ENCODE measurements around the gene CPA5. TPM values are rescaled to one million over a fixed set of nuclear protein-coding genes. Genes with fewer than 3 reads are reported as not detected.
A peak's percentile ranks its signal among the peaks of the same experiment; 100 is the strongest.

Gene CPA5
- total and polyA plus RNA-seq, 2 experiments from 2014 or later, result not detected

DNA sequence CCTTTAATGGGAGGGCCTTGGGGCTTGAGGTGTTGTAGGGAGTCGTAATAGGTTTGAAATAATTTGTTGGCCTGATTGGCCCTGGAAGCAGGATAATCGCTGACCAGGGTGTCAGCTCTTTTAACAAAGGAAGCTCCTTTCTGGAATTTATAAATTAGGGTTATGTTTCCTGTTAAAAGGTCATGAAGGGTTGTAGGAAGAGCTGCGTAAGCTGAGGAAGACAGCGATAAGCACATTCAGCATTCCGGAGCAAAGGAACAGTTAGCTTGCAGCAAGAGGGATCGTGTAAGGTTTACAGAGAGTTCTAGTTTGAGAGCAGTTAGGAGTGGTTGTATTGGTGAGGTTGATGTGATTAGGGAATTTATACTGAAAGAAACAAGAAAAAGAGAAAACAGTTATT is 30.3 kb upstream of the CPA5 start:
- H3K27me3 Mint-ChIP-seq (ENCODE audit: insufficient read depth, low read depth, poor library complexity), result peaks cover 4% of the 10 kb centered on the region
- H3K9me3 Mint-ChIP-seq, result peaks cover 13% of the 10 kb centered on the region
- Histone ChIP-seq H3K9me2 (ENCODE audit: insufficient read depth) (0 out of 2 replicates have a peak, but pooled peaks cover 3% of the 10 kb centered on the region), H3K4me1 (ENCODE audit: insufficient read depth) (no peaks in the 10 kb centered on the region), H3K27me3 (ENCODE audit: insufficient read depth) (no peaks in the 10 kb centered on the region), H3K36me3 (ENCODE audit: insufficient read depth) (no peaks in the 10 kb centered on the region), H4K20me1 (replicated peaks; ENCODE audit: insufficient read depth) (no peaks in the 10 kb centered on the region), H2AFZ (0 out of 2 replicates have a peak overlapping the region, but pooled peaks have one; percentile 47), H3F3A (replicated peaks; ENCODE audit: low read depth) (no peaks in the 10 kb centered on the region), H3K79me2 (replicated peaks; ENCODE audit: insufficient read depth) (no peaks in the 10 kb centered on the region), H3K27ac (ENCODE audit: low read depth) (no peak overlapping the region), H3K4me3 (no peak overlapping the region), H3K4me2 (no peak overlapping the region)
- H3K36me3 Mint-ChIP-seq (ENCODE audit: low read depth), result peaks cover 9% of the 10 kb centered on the region; the same call in 2 of the 3 replicates
- TF ChIP-seq ZNF331 (CRISPR knock-in tag; IDR thresholded peaks at IDR 0.05; ENCODE audit: low read depth), result no peak
- TF ChIP-seq STAT1 (IDR thresholded peaks at IDR 0.05; ENCODE audit: unreplicated experiment), result no peak
- TF ChIP-seq, protein P1, sequence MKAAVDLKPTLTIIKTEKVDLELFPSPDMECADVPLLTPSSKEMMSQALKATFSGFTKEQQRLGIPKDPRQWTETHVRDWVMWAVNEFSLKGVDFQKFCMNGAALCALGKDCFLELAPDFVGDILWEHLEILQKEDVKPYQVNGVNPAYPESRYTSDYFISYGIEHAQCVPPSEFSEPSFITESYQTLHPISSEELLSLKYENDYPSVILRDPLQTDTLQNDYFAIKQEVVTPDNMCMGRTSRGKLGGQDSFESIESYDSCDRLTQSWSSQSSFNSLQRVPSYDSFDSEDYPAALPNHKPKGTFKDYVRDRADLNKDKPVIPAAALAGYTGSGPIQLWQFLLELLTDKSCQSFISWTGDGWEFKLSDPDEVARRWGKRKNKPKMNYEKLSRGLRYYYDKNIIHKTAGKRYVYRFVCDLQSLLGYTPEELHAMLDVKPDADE (IDR thresholded peaks at IDR 0.05), result no peak
- TF ChIP-seq, protein P2, sequence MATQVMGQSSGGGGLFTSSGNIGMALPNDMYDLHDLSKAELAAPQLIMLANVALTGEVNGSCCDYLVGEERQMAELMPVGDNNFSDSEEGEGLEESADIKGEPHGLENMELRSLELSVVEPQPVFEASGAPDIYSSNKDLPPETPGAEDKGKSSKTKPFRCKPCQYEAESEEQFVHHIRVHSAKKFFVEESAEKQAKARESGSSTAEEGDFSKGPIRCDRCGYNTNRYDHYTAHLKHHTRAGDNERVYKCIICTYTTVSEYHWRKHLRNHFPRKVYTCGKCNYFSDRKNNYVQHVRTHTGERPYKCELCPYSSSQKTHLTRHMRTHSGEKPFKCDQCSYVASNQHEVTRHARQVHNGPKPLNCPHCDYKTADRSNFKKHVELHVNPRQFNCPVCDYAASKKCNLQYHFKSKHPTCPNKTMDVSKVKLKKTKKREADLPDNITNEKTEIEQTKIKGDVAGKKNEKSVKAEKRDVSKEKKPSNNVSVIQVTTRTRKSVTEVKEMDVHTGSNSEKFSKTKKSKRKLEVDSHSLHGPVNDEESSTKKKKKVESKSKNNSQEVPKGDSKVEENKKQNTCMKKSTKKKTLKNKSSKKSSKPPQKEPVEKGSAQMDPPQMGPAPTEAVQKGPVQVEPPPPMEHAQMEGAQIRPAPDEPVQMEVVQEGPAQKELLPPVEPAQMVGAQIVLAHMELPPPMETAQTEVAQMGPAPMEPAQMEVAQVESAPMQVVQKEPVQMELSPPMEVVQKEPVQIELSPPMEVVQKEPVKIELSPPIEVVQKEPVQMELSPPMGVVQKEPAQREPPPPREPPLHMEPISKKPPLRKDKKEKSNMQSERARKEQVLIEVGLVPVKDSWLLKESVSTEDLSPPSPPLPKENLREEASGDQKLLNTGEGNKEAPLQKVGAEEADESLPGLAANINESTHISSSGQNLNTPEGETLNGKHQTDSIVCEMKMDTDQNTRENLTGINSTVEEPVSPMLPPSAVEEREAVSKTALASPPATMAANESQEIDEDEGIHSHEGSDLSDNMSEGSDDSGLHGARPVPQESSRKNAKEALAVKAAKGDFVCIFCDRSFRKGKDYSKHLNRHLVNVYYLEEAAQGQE (IDR thresholded peaks at IDR 0.05; ENCODE audit: unreplicated experiment), result no peak
- no peak for TF ChIP-seq EZH2 (IDR thresholded peaks at IDR 0.05; ENCODE audit: low read depth, unreplicated experiment)
- TF ChIP-seq NANOG (IDR thresholded peaks at IDR 0.05; ENCODE audit: borderline replicate concordance), result no peak
- no peak for TF ChIP-seq CREB1 (CRISPR knock-in tag; IDR thresholded peaks at IDR 0.05; ENCODE audit: low read depth)
- DNase-seq (ENCODE audit: low spot score) (no peak), ATAC-seq (no peak)
- H3K4me1 Mint-ChIP-seq, result no peaks in the 10 kb centered on the region
- H3K4me3 Mint-ChIP-seq, result no peak overlapping the region
- H3K27ac Mint-ChIP-seq, result no peak overlapping the region

DNA sequence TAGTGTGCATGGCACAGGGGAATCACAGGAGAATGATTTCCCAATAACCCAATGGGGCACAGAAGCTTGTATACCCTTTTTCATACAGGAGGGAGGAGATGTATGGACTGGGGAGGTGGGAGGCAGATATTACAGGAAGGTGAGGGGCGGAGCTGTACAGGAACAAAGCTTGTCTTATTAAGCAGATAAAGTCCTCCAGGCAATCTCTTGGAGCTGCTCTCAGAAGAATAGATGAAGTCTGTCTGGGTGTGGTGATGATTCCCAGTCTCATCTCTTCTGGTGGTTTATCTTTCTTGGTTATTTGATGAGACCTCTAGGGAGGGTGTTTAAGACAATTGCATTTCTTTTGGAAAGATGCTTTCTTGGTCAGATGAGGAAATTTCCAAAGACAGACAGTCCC is 25.1 kb upstream of the CPA5 start:
- Histone ChIP-seq H3K27me3 (ENCODE audit: insufficient read depth) (no peaks in the 10 kb centered on the region), H3K4me3 (no peak overlapping the region), H4K20me1 (replicated peaks; ENCODE audit: insufficient read depth) (no peaks in the 10 kb centered on the region), H3K4me2 (no peak overlapping the region), H3K36me3 (ENCODE audit: insufficient read depth) (no peaks in the 10 kb centered on the region), H3K4me1 (ENCODE audit: insufficient read depth) (no peaks in the 10 kb centered on the region), H3K9me2 (ENCODE audit: insufficient read depth) (0 out of 2 replicates have a peak, but pooled peaks cover 3% of the 10 kb centered on the region), H3F3A (replicated peaks; ENCODE audit: low read depth) (no peaks in the 10 kb centered on the region), H2AFZ (no peak overlapping the region), H3K79me2 (replicated peaks; ENCODE audit: insufficient read depth) (no peaks in the 10 kb centered on the region), H3K27ac (ENCODE audit: low read depth) (no peak overlapping the region)
- Mint-ChIP-seq H3K27ac (no peak overlapping the region), H3K27me3 (ENCODE audit: insufficient read depth, low read depth, poor library complexity) (peaks cover 4% of the 10 kb centered on the region), H3K4me3 (no peak overlapping the region), H3K9me3 (no peaks in the 10 kb centered on the region; the same call in 2 of the 3 replicates), H3K4me1 (peaks cover 15% of the 10 kb centered on the region), H3K36me3 (ENCODE audit: low read depth) (no peaks in the 10 kb centered on the region)
- ATAC-seq (no peak), DNase-seq (ENCODE audit: low spot score) (no peak)
- TF ChIP-seq EZH2phosphoT487 (IDR thresholded peaks at IDR 0.05; ENCODE audit: unreplicated experiment), result no peak
- TF ChIP-seq, protein P1 (IDR thresholded peaks at IDR 0.05), result no peak
- TF ChIP-seq, protein P3, sequence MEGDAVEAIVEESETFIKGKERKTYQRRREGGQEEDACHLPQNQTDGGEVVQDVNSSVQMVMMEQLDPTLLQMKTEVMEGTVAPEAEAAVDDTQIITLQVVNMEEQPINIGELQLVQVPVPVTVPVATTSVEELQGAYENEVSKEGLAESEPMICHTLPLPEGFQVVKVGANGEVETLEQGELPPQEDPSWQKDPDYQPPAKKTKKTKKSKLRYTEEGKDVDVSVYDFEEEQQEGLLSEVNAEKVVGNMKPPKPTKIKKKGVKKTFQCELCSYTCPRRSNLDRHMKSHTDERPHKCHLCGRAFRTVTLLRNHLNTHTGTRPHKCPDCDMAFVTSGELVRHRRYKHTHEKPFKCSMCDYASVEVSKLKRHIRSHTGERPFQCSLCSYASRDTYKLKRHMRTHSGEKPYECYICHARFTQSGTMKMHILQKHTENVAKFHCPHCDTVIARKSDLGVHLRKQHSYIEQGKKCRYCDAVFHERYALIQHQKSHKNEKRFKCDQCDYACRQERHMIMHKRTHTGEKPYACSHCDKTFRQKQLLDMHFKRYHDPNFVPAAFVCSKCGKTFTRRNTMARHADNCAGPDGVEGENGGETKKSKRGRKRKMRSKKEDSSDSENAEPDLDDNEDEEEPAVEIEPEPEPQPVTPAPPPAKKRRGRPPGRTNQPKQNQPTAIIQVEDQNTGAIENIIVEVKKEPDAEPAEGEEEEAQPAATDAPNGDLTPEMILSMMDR (conservative IDR thresholded peaks at IDR 0.05; ENCODE audit: low read depth in 2 of 2), result no peak

Measured in GM23338 (cell line).